HEK293 (cell line): ENCODE results near the gene CDC25C.

Experiments used
- GLIS1 ChIP-seq: fragments of 450-650 bp; formaldehyde crosslinking; IDR thresholded peaks from 2 replicates; pipeline ENCODE4 v1.5.1; 2016; ENCODE audit warnings: missing biosample characterization, missing genetic modification characterization
- ZNF501 ChIP-seq: fragments of 450-650 bp; formaldehyde crosslinking; IDR thresholded peaks from 2 replicates; pipeline ENCODE4 v1.5.1; 2016; ENCODE audit warnings: missing biosample characterization, missing genetic modification characterization
- ZNF785 ChIP-seq: fragments of 450-650 bp; formaldehyde crosslinking; IDR thresholded peaks from 2 replicates; pipeline ENCODE4 v1.5.1; 2016; ENCODE audit warnings: missing biosample characterization, missing genetic modification characterization
- TF ChIP-seq, protein P1 (sequence below): fragments of 450-650 bp; formaldehyde crosslinking; IDR thresholded peaks from 2 replicates; pipeline ENCODE4 v1.5.1; 2016; ENCODE audit warnings: missing biosample characterization, missing genetic modification characterization
- TF ChIP-seq, protein P2 (sequence below): fragments of 450-650 bp; formaldehyde crosslinking; IDR thresholded peaks from 2 replicates; pipeline ENCODE4 v1.5.1; 2016; ENCODE audit warnings: missing biosample characterization, missing genetic modification characterization
- TF ChIP-seq, protein P3 (sequence below): fragments of 450-650 bp; formaldehyde crosslinking; IDR thresholded peaks from 2 replicates; pipeline ENCODE4 v1.5.1; 2016; ENCODE audit warnings: missing biosample characterization, missing genetic modification characterization, low read depth

DNA sequence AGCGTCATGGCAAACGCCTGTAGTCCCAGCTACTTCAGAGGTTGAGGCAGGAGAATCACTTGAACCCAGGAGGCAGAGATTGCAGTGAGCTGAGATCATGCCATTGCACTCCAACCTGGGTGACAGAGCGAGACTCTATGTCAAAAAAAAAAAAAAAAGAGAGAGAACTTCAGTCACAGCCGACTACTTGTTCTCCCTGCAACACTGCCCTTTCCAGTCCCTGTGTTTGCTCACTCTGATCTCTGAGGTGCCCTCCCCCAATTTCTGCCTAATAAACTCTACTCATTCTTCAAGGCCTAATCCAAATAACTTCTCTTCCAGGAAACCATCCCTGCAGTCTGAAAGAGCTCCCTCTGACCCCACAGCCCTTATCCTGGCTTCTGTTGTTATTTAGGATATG, 85.3 kb downstream of the CDC25C start:
- TF ChIP-seq, protein P1, sequence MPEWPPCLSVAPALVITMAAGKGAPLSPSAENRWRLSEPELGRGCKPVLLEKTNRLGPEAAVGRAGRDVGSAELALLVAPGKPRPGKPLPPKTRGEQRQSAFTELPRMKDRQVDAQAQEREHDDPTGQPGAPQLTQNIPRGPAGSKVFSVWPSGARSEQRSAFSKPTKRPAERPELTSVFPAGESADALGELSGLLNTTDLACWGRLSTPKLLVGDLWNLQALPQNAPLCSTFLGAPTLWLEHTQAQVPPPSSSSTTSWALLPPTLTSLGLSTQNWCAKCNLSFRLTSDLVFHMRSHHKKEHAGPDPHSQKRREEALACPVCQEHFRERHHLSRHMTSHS (tag by site-specific recombination): no peak
- TF ChIP-seq, protein P2, sequence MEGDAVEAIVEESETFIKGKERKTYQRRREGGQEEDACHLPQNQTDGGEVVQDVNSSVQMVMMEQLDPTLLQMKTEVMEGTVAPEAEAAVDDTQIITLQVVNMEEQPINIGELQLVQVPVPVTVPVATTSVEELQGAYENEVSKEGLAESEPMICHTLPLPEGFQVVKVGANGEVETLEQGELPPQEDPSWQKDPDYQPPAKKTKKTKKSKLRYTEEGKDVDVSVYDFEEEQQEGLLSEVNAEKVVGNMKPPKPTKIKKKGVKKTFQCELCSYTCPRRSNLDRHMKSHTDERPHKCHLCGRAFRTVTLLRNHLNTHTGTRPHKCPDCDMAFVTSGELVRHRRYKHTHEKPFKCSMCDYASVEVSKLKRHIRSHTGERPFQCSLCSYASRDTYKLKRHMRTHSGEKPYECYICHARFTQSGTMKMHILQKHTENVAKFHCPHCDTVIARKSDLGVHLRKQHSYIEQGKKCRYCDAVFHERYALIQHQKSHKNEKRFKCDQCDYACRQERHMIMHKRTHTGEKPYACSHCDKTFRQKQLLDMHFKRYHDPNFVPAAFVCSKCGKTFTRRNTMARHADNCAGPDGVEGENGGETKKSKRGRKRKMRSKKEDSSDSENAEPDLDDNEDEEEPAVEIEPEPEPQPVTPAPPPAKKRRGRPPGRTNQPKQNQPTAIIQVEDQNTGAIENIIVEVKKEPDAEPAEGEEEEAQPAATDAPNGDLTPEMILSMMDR (tag by site-specific recombination): no peak
- TF ChIP-seq ZNF785 (no peak), GLIS1 (tag by site-specific recombination) (no peak), ZNF501 (tag by site-specific recombination) (no peak)
- TF ChIP-seq, protein P3, sequence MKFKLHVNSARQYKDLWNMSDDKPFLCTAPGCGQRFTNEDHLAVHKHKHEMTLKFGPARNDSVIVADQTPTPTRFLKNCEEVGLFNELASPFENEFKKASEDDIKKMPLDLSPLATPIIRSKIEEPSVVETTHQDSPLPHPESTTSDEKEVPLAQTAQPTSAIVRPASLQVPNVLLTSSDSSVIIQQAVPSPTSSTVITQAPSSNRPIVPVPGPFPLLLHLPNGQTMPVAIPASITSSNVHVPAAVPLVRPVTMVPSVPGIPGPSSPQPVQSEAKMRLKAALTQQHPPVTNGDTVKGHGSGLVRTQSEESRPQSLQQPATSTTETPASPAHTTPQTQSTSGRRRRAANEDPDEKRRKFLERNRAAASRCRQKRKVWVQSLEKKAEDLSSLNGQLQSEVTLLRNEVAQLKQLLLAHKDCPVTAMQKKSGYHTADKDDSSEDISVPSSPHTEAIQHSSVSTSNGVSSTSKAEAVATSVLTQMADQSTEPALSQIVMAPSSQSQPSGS: no peak
